CD4-positive, alpha-beta T cell treated with Interleukin-10 for 1 hour (primary cell): Measurements from ENCODE around the gene SCUBE2.
"Not testable (repeated sequence)": the region's sequence is repeated elsewhere in the genome, so short reads cannot be mapped to it uniquely, and the experiment has no call there.

Experiments used
- DNase-seq: peaks from one replicate; pipeline ENCODE4 v3.0.0-alpha.2; 2020

The SCUBE2 gene

GRCh38 chr11:9103542-9104276 is 12.3 kb upstream of the SCUBE2 start:
- DNase-seq, result no peak

- DNase-seq, result no peak
These were observed 8.2 kb upstream of the SCUBE2 start for GRCh38 chr11:9099617-9100016.

DNA sequence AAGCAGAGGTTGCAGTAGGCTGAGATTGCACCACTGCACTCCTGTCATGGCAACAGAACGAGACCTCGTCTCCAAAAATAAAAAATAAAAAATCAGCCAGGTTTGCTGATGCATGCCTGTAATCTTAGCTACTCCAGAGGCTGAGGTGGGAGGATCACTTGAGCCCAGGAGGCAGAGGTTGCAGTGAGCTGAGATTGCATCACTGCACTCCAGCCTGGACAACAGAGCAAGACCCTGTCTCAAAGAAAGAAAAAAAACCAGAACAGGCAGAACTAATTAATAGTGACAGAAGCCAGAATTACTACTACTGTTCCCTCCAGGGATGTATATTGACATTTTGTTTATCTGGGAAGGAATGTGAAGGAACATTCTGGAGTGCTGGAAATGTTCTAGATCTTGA is 7.1 kb upstream of the SCUBE2 start:
- not testable (repeated sequence) for DNase-seq

- DNase-seq, result not testable (repeated sequence)
These were observed 6.0 kb upstream of the SCUBE2 start for GRCh38 chr11:9097186-9097943.

DNA sequence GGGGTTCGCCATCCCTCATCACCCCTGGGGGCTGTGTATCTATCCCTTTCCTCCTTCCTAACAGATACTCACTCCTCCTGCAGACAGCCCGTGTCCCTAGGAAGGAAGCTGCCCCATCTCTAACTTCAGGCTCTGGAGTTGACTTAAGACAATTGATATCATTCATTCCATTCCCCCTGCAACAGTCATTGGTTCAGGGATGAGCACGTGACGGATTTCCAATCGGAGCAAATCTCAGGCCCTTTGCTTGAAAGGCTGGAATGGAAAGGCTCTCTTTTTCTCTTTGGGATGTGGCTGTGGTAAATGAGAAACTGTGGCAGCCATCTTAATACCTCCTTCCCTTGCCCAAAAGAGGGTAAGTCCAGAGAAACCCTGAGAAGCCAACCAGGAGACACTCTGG is 5.0 kb upstream of the SCUBE2 start:
- no peak for DNase-seq

GRCh38 chr11:9095421-9095820 is 4.0 kb upstream of the SCUBE2 start:
- no peak for DNase-seq

GRCh38 chr11:9094420-9094819 is 3.0 kb upstream of the SCUBE2 start:
- DNase-seq, result no peak

DNA sequence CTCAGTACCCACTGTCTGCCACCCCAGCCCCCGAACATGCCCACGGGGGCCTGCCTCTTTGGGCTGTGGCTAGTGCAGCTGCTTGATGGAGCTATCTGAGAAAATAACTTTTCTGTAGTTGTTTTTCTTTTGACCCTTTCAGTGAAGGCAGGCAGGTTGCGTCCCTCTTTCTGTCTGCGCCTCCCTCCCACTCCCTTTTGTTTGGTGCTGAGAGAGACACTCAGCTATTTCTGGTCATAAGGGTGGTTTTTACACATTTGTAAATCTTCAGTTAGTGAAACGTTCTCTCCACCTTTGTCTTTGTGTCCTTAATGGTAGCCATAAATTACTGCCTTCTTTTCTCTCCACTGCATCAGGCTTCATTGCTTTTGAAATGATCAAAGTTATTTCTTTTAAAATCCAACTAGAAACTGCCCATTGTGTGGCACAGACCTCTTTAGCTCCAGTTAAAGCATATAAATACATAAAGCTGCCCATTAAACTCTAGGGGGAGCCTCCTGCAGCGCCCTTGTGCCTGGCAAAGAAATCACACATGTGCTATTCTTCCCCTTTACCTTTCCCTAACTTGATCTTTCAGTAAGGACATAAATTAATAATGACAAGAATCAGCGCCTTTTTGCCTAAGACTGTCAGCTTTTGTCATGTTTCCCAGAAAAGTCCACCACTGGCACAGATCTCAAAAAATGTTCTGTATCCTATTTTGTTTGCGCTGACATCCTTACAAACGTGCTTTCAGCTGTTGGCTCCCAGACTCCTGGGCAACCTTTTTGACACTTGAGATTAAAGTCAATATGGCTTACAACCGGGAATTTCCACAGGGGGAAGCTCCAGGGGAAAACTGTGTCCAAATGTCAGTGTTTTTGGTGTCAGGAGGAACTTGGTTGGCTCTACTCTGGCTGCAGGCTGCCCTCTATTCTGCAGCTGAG is 1.7 kb upstream of the SCUBE2 start:
- no peak for DNase-seq

DNA sequence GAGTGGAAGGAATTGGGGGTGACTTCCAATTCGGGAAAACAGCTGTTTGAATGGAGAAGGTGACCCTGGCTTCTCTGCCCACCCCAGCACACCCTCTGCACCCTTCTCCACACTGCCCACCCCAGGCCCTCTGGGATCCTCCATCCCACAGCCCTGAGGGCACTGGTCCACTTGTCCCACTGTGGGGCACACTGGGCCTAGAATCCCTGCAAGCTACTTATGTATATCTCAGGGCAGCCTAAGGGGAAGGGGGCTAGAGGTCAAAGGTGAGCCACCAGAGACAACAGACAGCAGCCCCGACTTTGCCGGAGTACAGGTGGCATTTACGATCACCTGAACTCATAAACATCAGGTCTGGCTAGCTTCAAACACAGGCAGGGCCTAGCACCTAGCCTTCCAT is 673 bp upstream of the SCUBE2 start:
- no peak for DNase-seq

DNA sequence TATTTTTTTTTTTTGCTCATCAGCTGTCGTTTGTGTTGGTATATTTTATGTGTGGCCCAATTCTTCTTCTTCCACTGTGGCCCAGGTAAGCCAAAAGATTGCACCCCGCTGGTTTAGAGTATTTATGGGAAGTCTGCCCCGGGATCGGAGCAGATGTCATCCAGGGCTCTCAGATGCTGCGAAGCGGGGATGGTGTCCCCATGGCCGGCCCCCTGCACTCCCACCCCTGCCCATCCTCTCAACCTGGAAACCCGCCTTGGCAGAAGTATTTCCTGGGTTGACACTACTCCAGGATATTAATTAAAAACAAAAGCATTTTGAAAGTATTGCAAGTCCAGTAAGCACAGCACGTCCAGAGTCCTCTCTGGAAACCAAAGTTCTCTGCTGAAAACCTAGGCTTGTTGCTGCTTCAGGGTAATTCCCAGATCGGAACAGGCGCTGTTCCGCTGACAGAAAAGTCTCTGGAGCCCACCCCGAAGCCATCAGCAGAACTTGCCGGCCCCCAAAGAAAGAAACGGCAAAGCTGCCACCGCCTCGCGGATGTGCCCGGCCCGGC is 833 bp downstream of the SCUBE2 start:
- DNase-seq, result no peak

- DNase-seq, result no peak
These were observed 1.8 kb downstream of the SCUBE2 start for GRCh38 chr11:9089636-9090035.

- DNase-seq, result no peak
These were observed 2.3 kb downstream of the SCUBE2 start for GRCh38 chr11:9089061-9089460.

DNA sequence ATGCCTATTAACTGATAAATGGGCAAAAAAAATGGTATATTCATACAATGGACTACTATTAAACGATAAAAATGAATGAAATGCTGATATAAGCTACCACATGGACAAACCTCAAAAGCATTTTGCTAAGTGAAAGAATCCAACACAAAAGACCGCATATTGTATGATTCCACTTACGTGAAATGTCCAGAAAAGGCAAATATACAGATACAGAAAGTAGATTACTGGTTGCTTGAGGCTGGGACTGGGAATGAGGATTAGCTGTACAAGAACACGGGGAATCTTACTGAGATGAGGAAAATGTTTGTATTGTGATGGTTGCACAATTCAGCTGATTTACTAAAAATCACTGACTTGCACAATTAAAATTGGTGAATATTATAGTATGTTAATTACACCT is 8.8 kb downstream of the SCUBE2 start:
- no peak for DNase-seq

DNA sequence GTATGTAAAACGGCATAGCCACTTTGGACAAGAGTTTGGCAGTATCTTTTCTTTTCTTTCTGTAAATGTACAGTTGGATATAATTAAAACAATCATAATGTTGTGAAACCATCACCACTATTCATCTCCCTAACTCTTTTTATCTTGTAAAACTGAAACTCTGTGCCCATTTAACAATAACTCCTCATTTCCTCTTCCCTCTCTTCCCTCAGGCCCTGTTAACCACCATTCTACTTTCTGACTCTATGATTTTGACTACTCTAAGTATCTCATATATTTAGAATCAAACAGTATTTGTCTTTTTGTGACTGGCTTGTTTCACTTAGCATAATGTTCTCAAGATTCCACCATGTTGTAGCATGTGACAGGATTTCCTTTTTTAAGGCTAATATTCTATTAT is 10.2 kb downstream of the SCUBE2 start:
- no peak for DNase-seq

GRCh38 chr11:9078113-9079086 is 13.0 kb downstream of the SCUBE2 start:
- DNase-seq, result no peak

DNA sequence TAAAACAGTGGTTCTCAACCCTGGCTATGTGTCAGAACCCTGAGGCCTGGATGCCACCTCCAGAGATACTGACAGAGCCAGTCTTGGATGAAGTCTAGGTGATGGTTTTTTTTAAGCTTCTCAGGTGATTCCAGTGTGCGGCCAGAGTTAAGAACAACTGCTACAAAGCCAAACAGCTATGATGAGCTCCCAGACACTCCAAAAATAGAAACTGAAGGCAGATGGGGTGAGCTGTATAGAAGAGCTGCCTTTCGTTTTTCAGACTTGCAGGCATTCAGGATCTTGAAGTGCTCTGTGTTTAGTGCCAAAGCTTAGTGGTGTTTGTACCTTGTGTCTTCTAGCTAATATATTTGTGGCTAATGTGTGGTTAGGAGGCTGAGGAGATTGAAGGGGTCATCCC is 14.2 kb downstream of the SCUBE2 start:
- no peak for DNase-seq

DNA sequence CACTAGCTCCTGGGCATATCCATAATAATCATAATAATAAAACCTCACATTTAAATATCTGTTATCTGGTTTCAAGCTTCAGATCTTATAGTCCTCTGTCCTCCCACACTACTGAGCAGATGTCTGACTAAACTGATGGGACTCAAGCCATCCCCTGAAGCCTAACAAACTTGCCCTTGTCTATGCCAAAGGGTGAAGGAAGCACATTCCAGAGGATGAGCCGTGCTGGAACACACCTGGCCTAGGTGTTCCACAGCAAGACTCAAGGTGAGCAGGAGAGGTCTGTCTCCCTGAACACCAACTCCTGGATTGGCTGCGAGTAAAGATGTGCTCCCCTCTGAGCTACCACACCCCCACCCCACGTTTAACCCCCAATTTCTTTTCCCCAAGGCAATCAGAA is 14.7 kb downstream of the SCUBE2 start:
- no peak for DNase-seq

DNA sequence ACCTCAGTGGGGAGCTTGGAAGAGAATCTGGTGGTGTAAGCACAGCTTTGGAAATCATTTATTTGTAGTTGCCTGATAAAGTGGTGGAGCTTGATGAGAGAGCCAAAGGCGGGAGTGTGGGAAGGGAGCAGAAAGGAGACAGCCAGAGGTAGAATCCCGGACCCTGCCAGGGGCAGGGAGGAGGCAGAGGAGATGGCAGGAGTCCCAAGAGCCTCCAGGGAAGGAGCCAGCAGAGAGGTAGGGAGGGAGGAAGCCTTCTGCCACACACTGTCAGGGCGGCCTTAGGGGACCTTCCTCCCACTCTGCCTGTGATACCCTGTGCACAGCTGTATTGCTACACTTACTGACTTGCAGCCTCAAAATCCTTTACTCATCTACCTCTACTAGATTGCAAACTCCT is 15.4 kb downstream of the SCUBE2 start:
- no peak for DNase-seq

GRCh38 chr11:9075556-9075955 is 15.8 kb downstream of the SCUBE2 start:
- DNase-seq, result no peak

DNA sequence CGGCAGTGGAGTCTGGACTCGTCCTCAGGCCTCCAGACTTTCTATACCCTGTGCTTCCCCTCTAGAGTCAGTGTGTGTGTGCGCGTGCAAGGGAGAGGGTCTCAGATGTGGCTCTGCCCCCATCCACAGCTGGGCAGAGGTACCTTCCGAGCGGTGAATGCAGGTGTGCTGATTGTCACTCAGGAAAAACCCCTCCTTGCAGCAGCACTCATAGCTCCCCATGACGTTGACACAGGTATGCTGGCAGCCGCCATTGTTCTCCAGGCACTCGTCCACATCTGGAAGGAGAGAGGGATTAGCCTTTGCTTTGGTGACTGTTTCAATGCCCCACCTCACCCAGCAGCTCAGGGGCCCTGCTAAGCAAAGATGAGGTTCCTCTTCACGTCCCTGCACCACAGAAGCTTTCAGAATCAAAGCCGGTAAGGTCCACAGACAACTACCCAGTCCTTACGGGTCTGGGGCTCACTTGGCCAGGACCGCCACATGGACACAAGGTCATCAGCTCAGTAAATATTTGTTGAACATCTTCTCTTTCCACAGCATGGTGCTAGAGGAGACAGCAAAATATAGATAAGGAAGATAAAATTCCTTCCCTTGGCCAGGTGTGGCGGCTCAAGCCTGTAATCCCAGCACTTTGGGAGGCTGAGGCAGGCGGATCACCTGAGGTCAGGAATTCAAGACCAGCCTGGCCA is 16.9 kb downstream of the SCUBE2 start:
- DNase-seq, result no peak
